Frontal cortex (tissue), 4 donors: Measurements from ENCODE around the gene PAEP. TPM values are rescaled to one million over a fixed set of nuclear protein-coding genes. Genes with fewer than 3 reads are reported as not detected.
"Not testable (repeated sequence)": the region's sequence is repeated elsewhere in the genome, so short reads cannot be mapped to it uniquely, and the experiment has no call there.

Experiments used
- DNase-seq, 2 donors: peaks; one replicate each; pipeline ENCODE4 v3.0.0; 2012; ENCODE audit warnings: low spot score in 2 of 2
- FAIRE-seq: peaks from 2 replicates; lab custom pipeline; 2012; peaks lifted over from hg19 to GRCh38; lab: Jason Lieb, UNC
- total RNA-seq: library from RNA; depleted of rRNA; stranded (reverse); fragments of >200 nt; gene quantifications from one replicate; pipeline ENCODE4 v1.2.3, GENCODE V29; 2014
- donor health status: control.
- donor health status: control.
- donor health status: control.

The PAEP gene
- total RNA-seq, 1 donor from 2014 or later: not detected

GRCh38 chr9:135547756-135548736 is 13.5 kb upstream of the PAEP start:
- no peak for FAIRE-seq
- no peak for DNase-seq

GRCh38 chr9:135549478-135550343 is 11.8 kb upstream of the PAEP start:
- FAIRE-seq, DNase-seq: not testable (repeated sequence)

- no peak for DNase-seq
- no peak for FAIRE-seq
Observed at GRCh38 chr9:135550344-135550918, 11.1 kb upstream of the PAEP start.

GRCh38 chr9:135551031-135551430 is 10.5 kb upstream of the PAEP start:
- FAIRE-seq (no peak), DNase-seq (no peak)

GRCh38 chr9:135551456-135551855 is 10.1 kb upstream of the PAEP start:
- DNase-seq (no peak), FAIRE-seq (no peak)

- FAIRE-seq (no peak), DNase-seq (no peak)
Observed at GRCh38 chr9:135552021-135552697, 9.4 kb upstream of the PAEP start.

- FAIRE-seq: no peak
Observed at GRCh38 chr9:135552698-135553171, 8.8 kb upstream of the PAEP start.

GRCh38 chr9:135554718-135555117 is 6.8 kb upstream of the PAEP start:
- FAIRE-seq: no peak

More at GRCh38 chr9:135552698-135553171, 8.8 kb upstream of the PAEP start:
- DNase-seq: no peak

GRCh38 chr9:135555203-135555602 is 6.4 kb upstream of the PAEP start:
- FAIRE-seq (no peak), DNase-seq (no peak)

More at GRCh38 chr9:135554718-135555117, 6.8 kb upstream of the PAEP start:
- no peak for DNase-seq

GRCh38 chr9:135555910-135556309 is 5.6 kb upstream of the PAEP start:
- DNase-seq (no peak), FAIRE-seq (no peak)

- no peak for DNase-seq
- FAIRE-seq: no peak
Observed at GRCh38 chr9:135559606-135560005, 1.9 kb upstream of the PAEP start.

- no peak for DNase-seq
- no peak for FAIRE-seq
Observed at GRCh38 chr9:135562235-135562745, 734 bp downstream of the PAEP start.

- DNase-seq (no peak), FAIRE-seq (no peak)
Observed at GRCh38 chr9:135563039-135563476, 1.5 kb downstream of the PAEP start.

- DNase-seq (no peak), FAIRE-seq (no peak)
Observed at GRCh38 chr9:135563858-135564257, 2.3 kb downstream of the PAEP start.

GRCh38 chr9:135565141-135565628 is 3.6 kb downstream of the PAEP start:
- FAIRE-seq: no peak
- no peak for DNase-seq

GRCh38 chr9:135565636-135566035 is 4.1 kb downstream of the PAEP start:
- no peak for DNase-seq
- FAIRE-seq: no peak

GRCh38 chr9:135566552-135566951 is 5.0 kb downstream of the PAEP start:
- DNase-seq (no peak), FAIRE-seq (no peak)

GRCh38 chr9:135567311-135567710 is 5.8 kb downstream of the PAEP start:
- no peak for DNase-seq
- no peak for FAIRE-seq

GRCh38 chr9:135568026-135568425 is 6.5 kb downstream of the PAEP start:
- DNase-seq (no peak), FAIRE-seq (no peak)
